NCI-H2227 treated with DMSO at 0.1 percent for 48 hours (cell line): ENCODE data around the gene ADAMTS18.

Source experiments
- DNase-seq: peaks from one replicate; lab custom pipeline; 2025; lab: John Stamatoyannopoulos, UW

ADAMTS18 gene

DNA sequence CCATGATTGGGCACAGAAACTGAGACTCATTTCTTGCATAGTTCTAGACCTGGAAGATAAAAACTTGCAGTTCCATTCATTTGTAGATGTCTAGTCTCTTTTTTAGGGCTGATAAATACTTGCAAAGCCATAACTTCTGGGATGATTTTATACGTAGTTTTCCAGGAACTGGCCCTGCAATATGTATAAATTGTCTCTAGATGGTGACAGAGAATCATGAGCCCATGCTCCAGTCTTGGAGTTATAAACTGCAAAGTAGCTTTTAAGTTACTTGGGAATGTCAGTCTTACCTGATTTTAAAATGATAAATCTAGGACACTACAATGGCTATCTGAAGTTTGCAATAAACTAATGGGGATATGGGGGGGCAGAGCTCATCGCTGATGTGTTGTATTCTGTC is 3.0 kb upstream of the ADAMTS18 start:
- no peak for DNase-seq

DNA sequence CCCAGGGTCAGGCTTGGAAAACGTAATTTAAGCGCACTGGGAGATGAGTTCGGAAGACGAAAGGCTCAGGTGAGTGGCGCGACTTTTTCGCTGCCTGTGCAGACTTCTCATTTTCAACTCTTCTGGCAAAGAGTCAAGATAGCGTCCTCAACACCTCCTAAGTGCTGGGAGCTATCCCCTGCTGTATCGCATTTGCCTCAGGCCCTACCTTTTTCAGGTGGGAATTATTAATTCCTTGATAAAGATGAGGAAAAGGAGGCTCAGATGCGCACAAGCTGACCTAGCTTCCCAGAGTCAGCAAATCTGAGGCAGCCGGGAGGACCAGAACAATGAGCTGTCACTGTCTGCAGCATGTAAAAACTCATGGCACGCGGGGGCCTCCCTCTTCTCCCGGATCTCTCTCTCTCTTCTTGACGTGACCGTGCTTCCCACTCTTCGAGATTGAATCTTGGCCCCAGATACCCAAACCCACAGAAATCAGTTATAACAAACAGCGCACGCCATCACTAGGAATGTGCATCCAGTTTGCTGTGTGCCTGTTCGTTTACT is 512 bp upstream of the ADAMTS18 start:
- no peak for DNase-seq

DNA sequence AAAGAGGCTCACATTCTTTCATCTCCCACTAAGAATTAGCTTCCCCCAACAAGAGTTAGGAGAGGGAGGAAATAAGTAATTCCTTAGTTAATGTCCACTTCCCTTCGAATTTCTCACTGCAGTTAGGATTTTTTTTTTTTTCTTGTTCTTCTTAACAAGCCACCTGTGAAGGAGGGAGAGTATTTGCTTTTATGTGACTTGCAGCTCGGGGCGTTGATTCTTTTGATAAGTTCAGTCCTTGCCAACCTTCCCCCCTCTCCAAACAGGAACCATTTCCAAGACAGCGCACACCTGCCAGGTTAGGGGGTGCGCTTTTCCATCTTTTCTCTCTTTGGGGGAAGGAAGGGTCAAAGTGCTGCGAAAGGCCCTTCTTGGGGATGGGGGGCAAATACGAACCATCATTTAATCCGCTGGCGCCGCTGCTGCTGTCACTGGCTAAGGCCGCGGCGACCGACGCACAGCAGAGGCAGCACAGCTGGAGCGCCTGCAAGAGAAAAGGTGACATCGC is 758 bp downstream of the ADAMTS18 start:
- no peak for DNase-seq

DNA sequence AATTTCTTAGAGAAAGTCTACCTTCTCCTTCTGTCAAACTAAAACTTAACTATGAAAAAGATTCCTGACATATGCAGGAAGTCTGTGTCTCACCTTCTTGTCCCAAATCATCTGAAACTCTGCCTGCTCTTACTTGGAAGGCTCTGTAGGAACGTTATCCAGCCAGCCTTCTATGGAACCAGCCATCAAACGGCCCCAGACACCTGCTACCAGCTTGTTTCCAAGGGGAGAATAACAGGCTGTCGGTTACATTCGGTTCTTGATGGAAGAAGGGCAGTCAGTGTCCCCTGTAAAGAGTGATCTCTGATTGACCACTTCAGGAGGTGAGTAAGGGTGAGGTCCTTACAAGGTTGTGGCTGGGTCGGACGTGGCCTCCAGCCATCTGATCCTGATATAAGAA is 1.7 kb downstream of the ADAMTS18 start:
- no peak for DNase-seq

DNA sequence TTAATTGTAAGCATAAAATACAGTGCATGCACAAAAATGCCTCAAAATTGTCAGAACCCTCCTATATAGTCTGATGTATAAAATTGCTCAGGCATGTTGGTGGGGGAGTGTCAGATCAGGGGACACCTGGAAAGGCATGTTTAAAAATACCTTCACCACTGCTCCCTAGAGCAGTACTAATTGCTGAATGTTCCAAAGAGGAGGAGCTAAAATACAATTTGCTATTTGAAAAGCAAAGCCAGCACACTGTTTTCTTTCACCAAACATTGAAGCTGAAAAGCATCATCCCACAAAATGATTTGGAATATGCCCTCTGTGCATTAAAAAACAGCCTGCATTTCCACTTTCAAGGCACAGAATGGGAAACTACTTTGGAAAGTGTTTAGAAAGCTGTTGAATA is 2.6 kb downstream of the ADAMTS18 start:
- DNase-seq, result no peak

DNA sequence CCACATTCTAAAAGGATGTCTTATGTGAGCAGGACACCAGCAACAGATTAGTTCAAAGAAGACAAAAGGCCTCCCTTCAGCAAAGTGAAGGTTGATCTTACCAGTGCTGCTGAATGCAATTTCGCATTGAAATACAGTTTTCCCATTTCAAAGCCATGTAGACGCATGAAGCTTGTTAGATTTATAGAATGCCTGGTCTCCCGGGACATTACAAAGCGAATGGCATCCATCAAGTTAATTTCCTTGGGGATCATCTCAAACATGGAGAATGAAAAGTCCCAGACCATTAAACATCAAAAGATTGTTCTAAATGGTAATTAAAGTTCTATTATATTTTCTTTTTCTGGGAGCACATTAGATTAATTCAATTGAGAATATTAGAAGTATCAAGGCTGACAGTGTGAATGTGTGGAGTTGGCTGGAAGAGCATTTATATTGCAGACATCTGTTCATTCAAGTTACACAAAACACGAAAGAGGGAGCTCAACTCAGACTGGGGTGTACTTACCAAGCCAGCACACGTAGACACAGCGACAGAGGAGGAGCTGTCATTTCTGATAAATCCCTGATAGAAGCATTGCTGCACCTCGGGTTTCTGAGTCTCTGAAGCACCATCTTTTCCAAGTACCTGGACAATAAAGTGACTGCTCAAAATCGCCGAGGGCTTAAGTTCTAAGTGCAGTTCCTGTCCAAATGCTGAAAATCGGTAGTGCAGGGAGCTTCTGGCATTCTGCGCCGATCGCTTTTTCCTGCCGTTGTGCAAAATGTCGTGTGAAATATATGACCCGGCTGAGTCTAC is 3.8 kb downstream of the ADAMTS18 start:
- DNase-seq, result no peak

DNA sequence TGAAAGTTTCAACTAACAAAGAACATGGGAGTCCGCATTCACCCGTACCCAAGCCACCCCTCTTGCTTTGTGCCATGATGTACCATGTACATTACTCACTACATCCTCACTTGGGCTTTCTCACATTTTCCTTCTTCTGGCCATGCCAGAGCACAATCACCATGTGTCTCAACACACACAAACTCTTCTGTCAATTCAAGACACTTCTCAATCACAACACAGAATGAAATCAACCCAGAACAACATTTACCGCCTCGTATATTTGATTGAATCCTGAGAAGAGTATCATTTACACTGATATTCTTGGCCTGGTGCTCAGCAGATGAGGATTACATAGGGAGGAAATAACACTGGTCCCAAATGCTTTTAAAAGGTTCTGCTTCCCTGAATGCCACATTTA is 4.5 kb downstream of the ADAMTS18 start:
- no peak for DNase-seq

DNA sequence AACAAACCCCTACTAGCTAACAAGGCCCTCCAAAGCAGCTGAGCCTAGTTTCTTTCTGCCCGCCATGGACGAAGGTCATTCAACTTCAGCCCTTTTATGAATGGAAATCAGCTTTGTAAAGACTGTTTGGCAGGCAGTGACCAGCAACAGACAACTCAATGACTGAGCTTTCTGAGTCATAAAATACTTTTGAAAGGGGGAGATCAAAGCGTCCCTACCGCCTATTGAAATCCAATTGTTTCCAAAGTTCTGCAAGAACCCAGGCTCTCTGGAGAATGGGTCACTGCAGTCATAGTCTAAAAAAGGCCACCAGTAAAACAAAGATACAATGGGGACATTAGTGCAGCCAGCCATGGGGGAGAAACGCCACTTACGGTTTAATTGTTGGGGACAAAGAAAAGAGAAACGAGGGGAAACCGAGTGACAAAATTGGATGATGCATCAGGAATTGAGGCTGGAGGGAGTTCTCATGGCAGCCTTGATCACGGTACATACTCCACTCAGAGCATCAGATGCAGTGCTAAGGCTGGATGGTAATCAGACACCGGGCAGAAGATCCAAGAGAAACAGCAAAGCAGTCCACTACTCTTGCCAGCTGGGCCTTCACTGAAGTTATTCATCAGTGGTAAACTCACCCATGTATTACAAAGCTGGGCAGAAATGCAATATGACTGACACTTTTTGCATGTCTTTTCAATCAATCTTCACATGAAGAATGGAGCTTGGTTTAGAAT is 9.8 kb downstream of the ADAMTS18 start:
- DNase-seq, result no peak

DNA sequence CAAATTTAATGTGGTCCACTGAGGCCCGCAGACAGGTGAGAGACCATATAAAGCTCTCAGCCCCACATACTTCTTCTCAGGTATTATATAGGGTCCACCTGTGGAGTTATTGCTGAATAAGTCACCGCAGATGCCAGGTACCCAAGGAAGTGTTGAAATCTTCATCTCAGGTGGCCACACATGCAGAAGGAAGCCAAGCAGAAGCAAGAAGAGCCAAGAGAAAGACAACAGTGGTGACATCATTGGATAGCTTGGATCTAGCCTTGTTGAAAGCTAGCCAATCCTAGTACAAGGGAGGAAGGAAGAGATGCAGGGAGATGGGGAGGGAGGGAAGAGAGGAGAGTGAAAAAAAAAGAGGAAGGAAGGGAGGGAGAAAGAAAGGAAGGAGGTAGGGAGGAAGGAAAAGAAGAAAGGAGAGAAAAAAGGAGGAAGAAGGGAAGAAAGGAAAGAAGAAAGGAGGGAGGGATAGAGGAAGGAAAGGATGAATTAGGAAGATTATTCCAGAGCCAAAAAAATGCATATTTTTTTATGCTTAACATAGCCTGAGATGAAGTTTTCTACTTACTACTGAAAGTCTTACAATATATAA is 12.5 kb downstream of the ADAMTS18 start:
- no peak for DNase-seq

DNA sequence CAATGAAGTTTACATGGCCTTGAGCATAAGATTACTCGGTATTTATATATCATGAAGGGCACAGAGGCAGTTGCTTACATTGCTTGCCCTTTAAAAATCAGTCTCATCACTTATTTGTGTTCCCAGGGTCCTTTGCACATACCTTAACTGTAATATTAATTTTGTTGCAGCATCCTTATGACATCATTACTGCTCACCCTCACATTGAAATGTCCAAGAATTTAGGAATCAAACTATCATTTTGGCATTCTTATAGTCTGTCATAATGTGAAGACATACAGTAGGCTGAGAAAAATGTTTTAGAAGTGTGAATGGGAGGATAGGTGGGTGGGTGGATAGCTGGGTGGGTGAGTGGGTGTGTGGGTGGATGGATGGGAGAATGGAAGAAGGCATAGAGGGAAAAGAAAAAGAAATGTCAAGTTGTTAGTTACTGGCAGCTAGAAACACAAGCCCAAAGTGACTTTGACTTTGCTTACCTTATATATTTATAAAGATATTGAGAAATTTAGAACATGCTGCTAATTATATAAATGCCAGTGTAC is 17.8 kb downstream of the ADAMTS18 start:
- DNase-seq, result no peak

DNA sequence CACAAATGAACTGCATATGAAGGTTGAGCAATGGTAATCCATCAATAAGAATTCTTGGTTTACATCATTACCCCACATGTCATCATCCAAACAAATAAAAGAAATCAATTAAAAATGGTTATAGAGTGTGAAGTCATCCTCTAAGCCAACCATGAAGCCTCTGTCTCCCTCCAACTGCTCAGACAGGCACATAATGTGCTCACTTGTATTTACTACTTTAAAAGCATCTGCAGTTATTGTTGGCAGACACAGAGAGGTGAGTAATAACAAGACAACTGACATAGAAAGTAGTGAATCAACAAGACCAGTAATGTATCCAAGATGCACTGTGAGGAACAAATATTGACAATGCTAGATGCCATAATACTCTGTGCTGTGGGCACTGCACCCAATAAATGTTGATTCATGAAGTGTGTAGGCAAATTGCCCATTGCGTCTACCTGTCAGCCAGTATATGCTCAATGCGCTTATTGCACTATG is 20.0 kb downstream of the ADAMTS18 start:
- no peak for DNase-seq

DNA sequence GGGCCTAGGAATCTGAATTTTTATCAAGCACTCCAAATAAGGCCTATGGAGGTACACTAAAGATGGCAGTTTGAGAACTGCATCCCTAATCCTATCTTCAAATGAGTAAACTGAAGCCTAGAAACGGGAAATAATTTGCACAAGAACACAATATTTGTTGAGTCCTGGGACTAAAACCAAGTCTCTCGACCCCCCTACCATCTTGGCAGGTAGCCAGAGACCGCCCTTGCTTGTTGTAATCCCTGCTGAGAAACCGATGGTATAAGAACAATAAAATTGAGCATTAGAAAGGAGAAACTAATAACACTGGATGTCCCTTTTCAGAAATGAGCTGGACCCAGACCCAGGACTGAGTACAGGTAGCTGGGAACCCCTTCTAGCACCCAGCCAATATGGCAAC is 24.4 kb downstream of the ADAMTS18 start:
- no peak for DNase-seq

DNA sequence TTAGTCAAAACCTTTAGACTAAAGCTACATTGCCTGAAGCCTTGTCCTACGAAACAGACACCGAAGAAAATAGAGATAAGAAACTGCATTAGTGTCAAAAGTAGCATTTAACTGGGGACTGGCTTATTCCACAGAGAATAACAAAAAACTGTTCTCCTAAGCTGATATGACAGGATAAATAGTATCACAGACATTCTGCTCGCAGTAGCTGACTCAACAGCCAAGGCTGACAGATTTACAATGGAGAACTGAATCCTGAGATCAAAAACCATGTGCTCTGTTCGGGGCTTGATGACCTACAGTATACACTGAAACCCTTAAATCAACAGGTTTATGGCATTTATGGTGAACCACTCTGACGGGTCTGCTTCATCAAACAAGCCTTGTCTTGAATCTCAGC is 25.5 kb downstream of the ADAMTS18 start:
- DNase-seq, result no peak

DNA sequence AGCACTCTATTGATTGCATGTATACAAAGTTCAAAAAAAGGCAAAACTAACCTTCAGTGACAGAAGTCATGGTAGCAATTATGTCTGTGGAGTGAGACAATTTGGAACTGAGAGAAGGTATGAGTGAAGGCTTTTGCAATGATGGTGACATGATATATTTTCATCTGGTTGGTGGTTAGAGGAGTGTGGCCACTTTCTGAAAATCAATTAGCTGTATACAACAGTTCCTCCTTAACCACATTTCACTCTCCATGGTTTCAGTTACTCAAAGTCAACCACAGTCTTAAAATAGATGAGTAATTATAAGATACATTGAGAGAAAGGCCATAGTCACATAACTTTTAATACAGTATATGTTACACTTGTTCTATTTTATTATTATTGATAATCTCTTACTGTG is 26.2 kb downstream of the ADAMTS18 start:
- no peak for DNase-seq

DNA sequence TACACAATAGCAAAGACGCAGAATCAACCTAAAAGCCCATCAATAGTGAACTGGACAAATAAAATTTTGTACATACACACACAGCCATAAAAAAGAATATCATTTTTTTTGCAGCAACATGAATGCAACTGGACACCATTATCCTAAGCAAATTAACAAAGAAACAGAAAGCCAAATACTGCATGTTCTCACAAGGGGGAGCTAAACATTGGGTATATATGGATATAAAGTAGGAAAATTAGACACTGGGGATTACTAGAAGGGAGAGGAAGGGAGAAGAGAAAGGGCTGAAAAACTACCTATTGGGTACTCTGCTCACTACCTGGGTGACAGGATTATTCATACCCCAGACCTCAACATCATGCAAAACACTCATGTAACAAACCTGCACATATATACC is 28.2 kb downstream of the ADAMTS18 start:
- no peak for DNase-seq

DNA sequence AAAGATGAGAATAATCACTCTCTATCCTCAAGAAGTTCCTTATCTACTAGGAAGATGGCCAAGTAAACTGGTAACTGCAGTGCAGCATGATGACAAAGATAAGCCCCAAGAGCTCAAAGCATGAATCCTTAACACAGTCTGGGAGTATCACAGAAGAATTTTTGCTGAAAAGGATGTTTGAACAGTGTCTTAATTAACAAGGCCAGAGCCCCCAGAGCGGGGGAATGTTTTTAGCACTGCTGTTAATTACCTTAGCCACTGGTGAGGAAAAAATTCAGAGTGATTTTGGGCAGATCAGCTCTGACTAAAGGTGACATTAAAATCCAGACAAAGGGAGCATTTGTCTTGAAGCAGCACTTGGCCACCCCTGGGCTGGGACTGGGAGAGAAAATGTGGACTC is 30.1 kb downstream of the ADAMTS18 start:
- no peak for DNase-seq

DNA sequence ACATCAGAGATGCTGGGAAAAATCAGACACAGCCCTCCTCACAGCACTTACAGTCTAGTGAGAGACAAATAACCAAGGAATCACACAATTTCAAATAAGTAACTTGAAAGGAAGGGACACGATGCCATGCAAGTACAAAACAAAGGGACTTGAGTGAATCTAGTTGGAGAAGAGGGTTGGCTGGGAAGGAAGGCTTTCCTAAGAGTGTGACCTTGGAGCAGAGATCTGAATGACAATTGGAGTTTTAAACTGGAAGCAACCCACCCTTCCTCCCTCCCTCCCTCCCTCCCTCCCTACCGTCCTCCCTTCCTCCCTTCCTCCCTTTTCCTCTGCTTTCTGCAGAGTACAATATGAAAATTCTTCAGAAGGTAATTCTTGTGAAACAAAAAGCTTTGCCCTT is 31.1 kb downstream of the ADAMTS18 start:
- DNase-seq, result no peak

DNA sequence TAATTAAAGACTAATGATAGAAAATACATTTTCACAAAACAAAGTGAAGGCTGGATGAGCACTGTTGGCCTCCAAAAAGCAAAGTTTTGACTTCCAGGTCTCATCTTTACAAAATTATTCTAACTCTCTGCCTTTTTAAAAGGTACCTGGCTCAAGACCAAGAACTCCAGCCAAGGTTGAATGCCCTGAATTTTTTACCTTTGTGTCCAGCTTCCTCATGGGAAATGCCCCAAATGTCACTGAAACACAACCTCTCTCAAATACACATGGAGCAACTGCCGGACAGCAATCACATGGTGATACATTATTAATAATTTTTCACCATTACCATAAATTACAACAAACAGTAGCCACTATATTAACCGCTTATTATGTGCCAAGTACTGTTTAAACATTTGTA is 32.2 kb downstream of the ADAMTS18 start:
- DNase-seq, result no peak

DNA sequence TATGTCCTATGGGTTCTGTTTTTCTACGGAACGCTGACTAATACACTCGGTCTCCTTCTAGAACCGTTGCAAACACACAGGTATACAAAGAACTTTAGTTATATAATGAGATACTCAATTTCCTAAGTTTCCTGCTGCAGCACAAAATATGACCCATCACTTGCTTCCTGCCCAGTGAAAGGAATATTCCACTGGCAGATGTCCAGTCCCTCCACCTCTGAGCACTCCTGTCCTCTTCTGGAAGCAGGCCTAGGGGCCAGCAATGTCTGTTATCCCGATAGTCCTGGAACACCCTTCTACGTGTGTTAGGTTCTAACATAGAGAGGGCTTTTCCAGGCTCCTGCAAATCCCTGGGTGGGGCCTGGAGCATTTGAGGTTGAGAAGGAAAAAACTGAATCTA is 32.7 kb downstream of the ADAMTS18 start:
- no peak for DNase-seq

DNA sequence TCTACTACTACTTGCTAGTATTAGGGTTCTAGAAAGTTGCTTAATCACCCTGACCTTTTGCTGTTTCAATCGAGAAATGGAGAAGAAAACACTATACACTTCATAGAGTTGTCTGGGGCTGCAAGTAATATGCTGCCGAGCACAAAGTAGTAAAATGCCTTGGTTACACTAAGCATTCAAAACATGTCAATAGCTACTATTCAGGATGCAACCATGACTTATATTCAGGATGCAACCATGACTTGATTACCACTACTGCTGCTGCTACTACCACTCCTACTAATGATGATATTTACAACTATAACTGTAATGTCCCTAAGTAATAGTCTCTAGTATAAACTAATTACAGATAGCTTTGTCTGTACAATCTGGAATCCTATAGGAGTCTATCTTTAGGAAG is 35.3 kb downstream of the ADAMTS18 start:
- no peak for DNase-seq

DNA sequence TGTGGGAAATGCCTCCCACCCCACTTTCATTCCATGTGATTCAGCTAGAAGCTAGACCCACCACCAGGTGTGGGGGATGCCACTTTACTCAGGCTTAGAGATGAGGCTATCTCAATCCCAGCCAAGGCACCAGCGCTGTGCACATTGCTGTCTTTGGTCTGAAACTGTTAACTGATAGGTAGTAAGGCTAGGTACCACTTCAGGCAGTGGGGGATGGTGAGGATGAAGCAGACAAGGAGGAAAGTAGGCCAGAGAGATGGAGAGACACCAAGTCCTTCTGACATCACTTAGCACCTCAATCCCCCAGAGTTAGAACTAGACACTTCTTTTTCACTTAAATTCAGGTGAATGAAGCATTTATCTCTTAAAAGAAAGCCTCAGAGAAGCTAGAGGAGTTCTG is 35.8 kb downstream of the ADAMTS18 start:
- no peak for DNase-seq

DNA sequence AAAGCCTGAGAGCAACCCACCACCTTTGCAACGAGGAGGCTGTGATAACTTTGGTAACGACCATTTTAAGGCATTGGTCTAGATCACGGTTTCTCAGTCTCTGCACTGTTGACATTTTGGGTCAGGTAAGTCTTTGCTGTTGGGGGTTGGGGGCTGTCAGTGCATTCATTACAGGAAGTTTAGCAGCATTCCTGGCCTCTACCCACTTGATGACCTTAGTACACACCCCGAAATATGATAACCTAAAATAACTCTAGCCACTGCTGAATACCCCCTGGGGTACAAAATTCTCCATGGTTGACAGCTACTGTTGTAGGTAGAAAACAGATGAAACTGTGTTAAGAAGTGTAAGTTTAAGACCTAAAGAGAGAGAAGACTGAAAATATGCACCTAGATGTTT is 36.3 kb downstream of the ADAMTS18 start:
- no peak for DNase-seq
